ENCODE data around the gene CERS6.

CERS6 gene

DNA sequence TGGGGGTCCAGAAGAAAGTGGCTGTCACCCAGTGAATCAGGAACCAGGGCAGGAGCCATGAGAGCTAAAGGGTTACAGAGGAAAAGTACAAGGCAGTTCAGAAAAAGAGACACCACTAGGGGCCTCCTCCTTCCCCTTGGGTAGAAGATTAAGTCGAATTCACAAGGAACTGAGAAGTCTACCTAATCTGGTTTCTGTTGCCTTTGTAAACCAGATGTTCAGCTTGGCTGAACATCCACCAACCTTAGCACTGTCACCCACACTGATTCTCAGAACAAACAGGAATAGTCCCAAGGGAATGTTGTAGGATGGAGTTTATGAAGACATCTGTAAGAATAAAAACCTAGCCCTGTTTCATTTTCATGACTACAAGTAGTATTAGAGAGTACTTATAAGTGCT, 256.0 kb downstream of the CERS6 start:
- no peaks in the 10 kb centered on the region for H3K27me3 ChIP-seq (ENCODE audit: control insufficient read depth, insufficient read depth, low read length)
- TF ChIP-seq, protein P1, sequence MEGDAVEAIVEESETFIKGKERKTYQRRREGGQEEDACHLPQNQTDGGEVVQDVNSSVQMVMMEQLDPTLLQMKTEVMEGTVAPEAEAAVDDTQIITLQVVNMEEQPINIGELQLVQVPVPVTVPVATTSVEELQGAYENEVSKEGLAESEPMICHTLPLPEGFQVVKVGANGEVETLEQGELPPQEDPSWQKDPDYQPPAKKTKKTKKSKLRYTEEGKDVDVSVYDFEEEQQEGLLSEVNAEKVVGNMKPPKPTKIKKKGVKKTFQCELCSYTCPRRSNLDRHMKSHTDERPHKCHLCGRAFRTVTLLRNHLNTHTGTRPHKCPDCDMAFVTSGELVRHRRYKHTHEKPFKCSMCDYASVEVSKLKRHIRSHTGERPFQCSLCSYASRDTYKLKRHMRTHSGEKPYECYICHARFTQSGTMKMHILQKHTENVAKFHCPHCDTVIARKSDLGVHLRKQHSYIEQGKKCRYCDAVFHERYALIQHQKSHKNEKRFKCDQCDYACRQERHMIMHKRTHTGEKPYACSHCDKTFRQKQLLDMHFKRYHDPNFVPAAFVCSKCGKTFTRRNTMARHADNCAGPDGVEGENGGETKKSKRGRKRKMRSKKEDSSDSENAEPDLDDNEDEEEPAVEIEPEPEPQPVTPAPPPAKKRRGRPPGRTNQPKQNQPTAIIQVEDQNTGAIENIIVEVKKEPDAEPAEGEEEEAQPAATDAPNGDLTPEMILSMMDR (IDR thresholded peaks at IDR 0.05) = no peak
- no peak overlapping the region for H3K4me3 ChIP-seq (ENCODE audit: low read depth, low read length)
- H3K79me2 ChIP-seq = no peaks in the 10 kb centered on the region
- peaks cover 9% of the 10 kb centered on the region for H3K4me1 ChIP-seq
- no peak overlapping the region for H2AFZ ChIP-seq
- no peak overlapping the region for H3K27ac ChIP-seq
- H3K9me3 ChIP-seq (ENCODE audit: control insufficient read depth, low read length) = no peaks in the 10 kb centered on the region
- H3K36me3 ChIP-seq (ENCODE audit: control insufficient read depth, insufficient read depth, low read length) = no peaks in the 10 kb centered on the region
- H3K9ac ChIP-seq = no peak overlapping the region
- no peak overlapping the region for H3K4me2 ChIP-seq (ENCODE audit: low read length)

DNA sequence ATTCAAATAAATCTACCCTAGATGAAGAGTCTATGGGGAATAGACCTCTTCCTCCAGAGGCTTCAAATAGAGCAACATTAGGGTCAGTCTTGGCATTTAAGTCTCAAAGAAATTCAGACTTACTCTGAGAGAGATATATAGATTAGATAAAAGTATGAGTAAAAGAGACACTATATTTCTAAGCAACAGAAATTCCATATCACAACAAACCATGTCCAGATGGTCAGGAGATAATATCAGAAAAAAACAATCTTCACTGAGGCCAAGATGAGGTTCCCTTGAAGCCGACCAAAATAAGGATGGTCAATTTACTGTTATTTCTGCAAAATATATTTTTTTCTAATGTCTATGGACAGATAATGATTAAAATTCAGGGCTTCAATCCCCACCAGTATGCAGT, 257.3 kb downstream of the CERS6 start:
- no peaks in the 10 kb centered on the region for H3K36me3 ChIP-seq (ENCODE audit: control insufficient read depth, insufficient read depth, low read length)

DNA sequence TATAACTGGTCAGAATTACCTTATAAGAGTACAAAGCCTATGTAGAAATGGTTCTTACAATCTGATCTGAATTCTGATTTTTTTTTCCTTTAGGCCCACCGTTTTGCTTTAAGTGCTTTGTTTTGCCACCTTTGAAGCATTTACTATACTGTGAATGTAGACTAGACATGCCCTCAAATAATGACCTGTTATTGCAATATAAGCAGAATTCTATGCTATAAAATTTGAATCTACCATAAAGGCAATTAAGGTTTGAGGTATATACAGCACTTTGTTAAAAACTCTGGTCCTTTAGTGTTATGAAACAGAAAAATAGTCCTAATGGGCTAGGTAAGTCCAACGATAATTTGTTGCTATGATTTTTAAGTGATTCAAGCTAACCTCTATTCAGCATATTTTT, 259.8 kb downstream of the CERS6 start:
- Histone ChIP-seq H3K27me3 (ENCODE audit: control insufficient read depth, insufficient read depth, low read length) (no peaks in the 10 kb centered on the region), H3K9ac (no peak overlapping the region), H3K4me1 (peaks cover 7% of the 10 kb centered on the region), H3K4me3 (ENCODE audit: low read depth, low read length) (no peak overlapping the region), H3K36me3 (ENCODE audit: control insufficient read depth, insufficient read depth, low read length) (no peaks in the 10 kb centered on the region), H3K27ac (no peak overlapping the region), H2AFZ (no peak overlapping the region), H3K4me2 (ENCODE audit: low read length) (no peak overlapping the region), H3K79me2 (no peaks in the 10 kb centered on the region), H3K9me3 (ENCODE audit: control insufficient read depth, low read length) (no peaks in the 10 kb centered on the region)
- TF ChIP-seq, protein P1 (IDR thresholded peaks at IDR 0.05) = no peak

More for the DNA sequence above, 257.3 kb downstream of the CERS6 start:
- Histone ChIP-seq H3K4me3 (ENCODE audit: low read depth, low read length) (no peak overlapping the region), H3K4me2 (ENCODE audit: low read length) (no peak overlapping the region), H3K9ac (no peak overlapping the region), H3K79me2 (no peaks in the 10 kb centered on the region), H3K4me1 (peaks cover 9% of the 10 kb centered on the region), H2AFZ (no peak overlapping the region), H3K27me3 (ENCODE audit: control insufficient read depth, insufficient read depth, low read length) (no peaks in the 10 kb centered on the region), H3K9me3 (ENCODE audit: control insufficient read depth, low read length) (no peaks in the 10 kb centered on the region), H3K27ac (no peak overlapping the region)
- TF ChIP-seq, protein P1 (IDR thresholded peaks at IDR 0.05) = no peak

DNA sequence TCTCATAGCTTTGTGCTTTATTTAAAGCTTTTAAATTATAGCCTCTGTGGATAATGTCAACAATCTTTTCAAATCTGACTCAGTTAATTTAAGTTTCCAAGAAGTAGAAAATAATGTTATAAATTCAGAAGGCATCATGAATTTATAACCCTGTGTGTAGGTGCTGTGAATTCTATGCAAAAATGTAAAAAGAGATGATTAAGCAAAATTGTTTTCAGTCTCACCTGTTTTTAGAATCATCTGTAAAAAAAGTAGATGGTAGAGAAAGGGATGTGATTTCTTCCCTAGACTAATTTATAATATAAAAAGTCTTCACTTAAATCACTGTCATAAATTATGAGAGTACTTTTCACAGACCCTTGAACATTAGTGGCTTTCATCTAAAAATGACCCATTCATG, 260.8 kb downstream of the CERS6 start:
- Histone ChIP-seq H3K9me3 (ENCODE audit: control insufficient read depth, low read length) (no peaks in the 10 kb centered on the region), H3K36me3 (ENCODE audit: control insufficient read depth, insufficient read depth, low read length) (no peaks in the 10 kb centered on the region), H3K27me3 (ENCODE audit: control insufficient read depth, insufficient read depth, low read length) (no peaks in the 10 kb centered on the region), H2AFZ (no peak overlapping the region), H3K27ac (no peak overlapping the region), H3K4me1 (peaks cover 5% of the 10 kb centered on the region), H3K4me2 (ENCODE audit: low read length) (no peak overlapping the region), H3K4me3 (ENCODE audit: low read depth, low read length) (no peak overlapping the region), H3K79me2 (no peaks in the 10 kb centered on the region), H3K9ac (no peak overlapping the region)
- TF ChIP-seq, protein P1 (IDR thresholded peaks at IDR 0.05) = no peak

DNA sequence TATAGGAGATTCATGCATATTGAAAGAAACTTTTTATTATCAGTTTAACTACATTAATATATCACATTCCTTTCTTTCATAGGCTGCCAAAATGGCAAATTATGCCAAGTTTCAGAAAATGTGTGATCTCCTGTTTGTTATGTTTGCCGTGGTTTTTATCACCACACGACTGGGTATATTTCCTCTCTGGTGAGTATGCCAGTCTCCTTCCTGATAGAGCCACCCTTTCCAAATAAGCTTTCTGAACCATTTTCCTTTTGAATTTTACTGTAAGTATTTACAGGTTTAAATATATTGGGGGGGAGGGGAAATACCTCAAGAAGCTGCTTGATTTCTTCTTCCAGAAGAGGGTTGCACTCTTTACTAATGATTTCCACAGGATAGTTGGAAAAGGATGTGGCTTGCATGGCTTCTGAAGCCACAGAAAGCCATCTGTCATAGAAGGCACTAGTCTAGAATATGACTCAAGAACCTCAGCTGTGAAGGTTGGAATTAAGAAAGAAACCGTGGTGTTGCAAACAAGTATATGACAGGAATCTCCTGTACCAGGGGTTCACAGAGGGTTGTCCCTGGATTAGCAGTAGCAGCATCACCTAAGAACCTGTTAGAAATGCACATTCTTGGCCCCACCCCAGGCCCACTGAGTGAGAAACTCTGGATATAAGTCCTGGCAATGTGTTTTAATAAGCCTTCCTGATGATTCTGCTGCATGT, 261.9 kb downstream of the CERS6 start:
- no peaks in the 10 kb centered on the region for H3K27me3 ChIP-seq (ENCODE audit: control insufficient read depth, insufficient read depth, low read length)
- no peak overlapping the region for H3K27ac ChIP-seq
- H3K4me3 ChIP-seq (ENCODE audit: low read depth, low read length) = no peak overlapping the region
- no peaks in the 10 kb centered on the region for H3K79me2 ChIP-seq
- no peaks in the 10 kb centered on the region for H3K36me3 ChIP-seq (ENCODE audit: control insufficient read depth, insufficient read depth, low read length)
- H3K4me2 ChIP-seq (ENCODE audit: low read length) = no peak overlapping the region
- H3K9me3 ChIP-seq (ENCODE audit: control insufficient read depth, low read length) = no peaks in the 10 kb centered on the region
- H2AFZ ChIP-seq = no peak overlapping the region
- H3K4me1 ChIP-seq = peaks cover 12% of the 10 kb centered on the region
- no peak overlapping the region for H3K9ac ChIP-seq
- TF ChIP-seq, protein P1 (IDR thresholded peaks at IDR 0.05) = no peak

Data from parathyroid adenoma (tissue), 2 donors.